GM23338 (cell line): ENCODE data around the gene TMEM255B. TPM values are rescaled to one million over a fixed set of nuclear protein-coding genes. Genes with fewer than 3 reads are reported as not detected.

Source experiments
- ATAC-seq: fragments of 200-7000 bp; cut with Tn5 transposase; 3 replicates; pipeline ENCODE4 v1.9.1; 2020
- DNase-seq: peaks from one replicate; pipeline ENCODE4 v3.0.0-alpha.2; 2015; ENCODE audit warnings: low spot score
- H2AFZ ChIP-seq: fragments of 200-600 bp; sonication (generic); 2 replicates; pipeline ENCODE4 v1.8.0; 2016; ENCODE audit warnings: antibody characterized with exemption, mild to moderate bottlenecking, moderate library complexity
- H3F3A ChIP-seq: fragments of 200-600 bp; sonication (generic); replicated peaks from 2 replicates; pipeline ENCODE4 v1.8.0; 2017; ENCODE audit warnings: antibody characterized with exemption, mixed run types, low read depth
- H3K27ac ChIP-seq: fragments of 200-600 bp; sonication (generic); 2 replicates; pipeline ENCODE4 v1.6.1; 2016; ENCODE audit warnings: low read depth
- H3K27me3 ChIP-seq: fragments of 200-600 bp; sonication (generic); 2 replicates; pipeline ENCODE4 v1.8.0; 2016; ENCODE audit warnings: mild to moderate bottlenecking, mixed run types, moderate library complexity; ENCODE audit not compliant: insufficient read depth
- H3K36me3 ChIP-seq: fragments of 200-600 bp; sonication (generic); 2 replicates; pipeline ENCODE4 v1.8.0; 2016; ENCODE audit warnings: mild to moderate bottlenecking; ENCODE audit not compliant: insufficient read depth
- H3K4me1 ChIP-seq: fragments of 200-600 bp; sonication (generic); 2 replicates; pipeline ENCODE4 v1.8.0; 2016; ENCODE audit warnings: mild to moderate bottlenecking, moderate library complexity; ENCODE audit not compliant: insufficient read depth
- H3K4me2 ChIP-seq: fragments of 200-600 bp; sonication (generic); 2 replicates; pipeline ENCODE4 v1.7.1; 2017; ENCODE audit warnings: mixed run types
- H3K4me3 ChIP-seq: fragments of 200-600 bp; sonication (generic); 2 replicates; pipeline ENCODE4 v1.6.1; 2016; ENCODE audit warnings: mixed run types
- H3K79me2 ChIP-seq: fragments of 200-600 bp; sonication (generic); replicated peaks from 2 replicates; pipeline ENCODE4 v1.8.0; 2017; ENCODE audit warnings: mild to moderate bottlenecking; ENCODE audit not compliant: insufficient read depth
- H3K9me2 ChIP-seq: fragments of 200-600 bp; sonication (generic); 2 replicates; pipeline ENCODE4 v1.8.0; 2017; ENCODE audit not compliant: insufficient read depth
- H4K20me1 ChIP-seq: fragments of 200-600 bp; sonication (generic); replicated peaks from 2 replicates; pipeline ENCODE4 v1.8.0; 2017; ENCODE audit warnings: mild to moderate bottlenecking; ENCODE audit not compliant: insufficient read depth
- H3K27ac Mint-ChIP-seq: 2 replicates; pipeline ENCODE4 v1.8.0; 2020; ENCODE audit warnings: inconsistent platforms, mild to moderate bottlenecking, moderate library complexity, mixed read lengths
- H3K27me3 Mint-ChIP-seq: 3 replicates; pipeline ENCODE4 v1.8.0; 2022; ENCODE audit warnings: low read depth, mild to moderate bottlenecking, moderate library complexity, mixed read lengths, inconsistent platforms; ENCODE audit not compliant: insufficient read depth, poor library complexity
- H3K36me3 Mint-ChIP-seq: 3 replicates; pipeline ENCODE4 v1.8.0; 2021; ENCODE audit warnings: low read depth, mild to moderate bottlenecking, inconsistent platforms, moderate library complexity, mixed read lengths
- H3K4me1 Mint-ChIP-seq: 3 replicates; pipeline ENCODE4 v1.8.0; 2020; ENCODE audit warnings: mild to moderate bottlenecking, inconsistent platforms, mixed read lengths
- H3K4me3 Mint-ChIP-seq: 3 replicates; pipeline ENCODE4 v1.8.0; 2021; ENCODE audit warnings: moderate library complexity, mild to moderate bottlenecking, inconsistent platforms, mixed read lengths
- H3K9me3 Mint-ChIP-seq: 3 replicates; pipeline ENCODE4 v1.8.0; 2020; ENCODE audit warnings: moderate library complexity, mild to moderate bottlenecking, inconsistent platforms, mixed read lengths
- CREB1 ChIP-seq: fragments of 250-450 bp; sonication (Bioruptor Pico); IDR thresholded peaks from 2 replicates; pipeline ENCODE4 v1.5.0; 2020; ENCODE audit warnings: low read depth, mild to moderate bottlenecking, moderate library complexity
- NANOG ChIP-seq: IDR thresholded peaks from 2 replicates; pipeline ENCODE4 v1.6.1; 2016; ENCODE audit warnings: antibody characterized with exemption, borderline replicate concordance
- POLR2AphosphoS5 ChIP-seq: IDR thresholded peaks from 2 replicates; pipeline ENCODE4 v1.6.1; 2016; ENCODE audit warnings: antibody characterized with exemption, low read depth
- STAT1 ChIP-seq: IDR thresholded peaks from one replicate; pipeline ENCODE4 v1.6.1; 2016; ENCODE audit warnings: antibody characterized with exemption; ENCODE audit not compliant: unreplicated experiment
- ZNF114 ChIP-seq: fragments of 250-450 bp; sonication (Bioruptor Pico); IDR thresholded peaks from 2 replicates; pipeline ENCODE4 v1.5.0; 2020; ENCODE audit warnings: mild to moderate bottlenecking, moderate library complexity
- ZNF331 ChIP-seq: fragments of 250-450 bp; sonication (Bioruptor Pico); IDR thresholded peaks from 2 replicates; pipeline ENCODE4 v1.5.0; 2020; ENCODE audit warnings: low read depth, mild to moderate bottlenecking, moderate library complexity
- polyA plus RNA-seq: library from polyadenylated mRNA; unstranded; fragments of >200 nt; fragmentation: Nextera tagmentation; extraction: Ambion mirVana; gene quantifications from 2 replicates; pipeline ENCODE4 v1.2.1, GENCODE V29; 2016
- total RNA-seq: library from RNA; depleted of rRNA; stranded (reverse); fragments of >200 nt; shearing (Covaris generic); gene quantifications from 2 replicates; pipeline ENCODE4 v1.2.3, GENCODE V29; 2014
- TF ChIP-seq, protein P1 (sequence below): fragments of 250-450 bp; sonication (Bioruptor Pico); IDR thresholded peaks from 2 replicates; pipeline ENCODE4 v1.5.0; 2020; ENCODE audit warnings: mild to moderate bottlenecking, moderate library complexity
- TF ChIP-seq, protein P2 (sequence below): IDR thresholded peaks from 2 replicates; pipeline ENCODE4 v1.6.1; 2016; ENCODE audit warnings: antibody characterized with exemption

The TMEM255B gene
- total and polyA plus RNA-seq, 2 experiments from 2014 or later, result 0.69 to 4.4 TPM

DNA sequence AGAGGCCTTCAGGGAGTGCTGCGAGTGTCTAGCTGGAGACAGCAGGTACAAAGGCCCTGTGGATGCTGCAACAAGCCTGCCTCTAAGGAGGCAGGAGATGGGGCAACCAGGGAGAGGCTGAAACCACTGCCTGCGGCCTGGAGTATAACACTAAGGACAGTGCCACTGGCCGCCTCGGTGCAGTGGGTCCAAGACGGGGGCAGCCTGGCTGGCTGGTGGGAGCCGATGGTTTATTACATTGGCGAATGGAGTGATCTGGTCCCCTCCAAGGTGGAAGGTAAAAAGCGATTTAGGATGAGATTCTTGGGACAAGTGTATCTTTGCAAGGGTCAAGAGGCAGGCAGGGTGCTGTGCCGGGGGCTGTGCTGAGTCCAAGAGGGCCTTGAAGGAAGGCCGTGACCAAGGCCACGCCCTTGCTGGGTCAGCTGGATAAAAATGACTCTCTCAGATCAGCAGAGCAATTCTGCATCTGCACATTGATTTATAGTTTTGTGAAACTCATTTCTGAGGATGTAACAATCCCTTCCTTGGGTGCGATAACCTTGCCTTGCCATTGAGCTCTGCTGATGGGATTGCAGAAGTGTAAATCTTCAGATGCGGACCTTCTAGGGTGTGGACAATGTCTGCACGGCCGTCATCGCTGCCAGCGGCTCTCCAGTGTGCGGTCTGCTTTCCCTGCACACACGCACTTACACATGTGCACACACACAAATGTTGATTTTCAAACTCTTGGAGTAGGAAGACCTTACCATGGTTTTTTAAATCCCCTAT is 6.0 kb downstream of the TMEM255B start (continued):
- TF ChIP-seq, protein P1, sequence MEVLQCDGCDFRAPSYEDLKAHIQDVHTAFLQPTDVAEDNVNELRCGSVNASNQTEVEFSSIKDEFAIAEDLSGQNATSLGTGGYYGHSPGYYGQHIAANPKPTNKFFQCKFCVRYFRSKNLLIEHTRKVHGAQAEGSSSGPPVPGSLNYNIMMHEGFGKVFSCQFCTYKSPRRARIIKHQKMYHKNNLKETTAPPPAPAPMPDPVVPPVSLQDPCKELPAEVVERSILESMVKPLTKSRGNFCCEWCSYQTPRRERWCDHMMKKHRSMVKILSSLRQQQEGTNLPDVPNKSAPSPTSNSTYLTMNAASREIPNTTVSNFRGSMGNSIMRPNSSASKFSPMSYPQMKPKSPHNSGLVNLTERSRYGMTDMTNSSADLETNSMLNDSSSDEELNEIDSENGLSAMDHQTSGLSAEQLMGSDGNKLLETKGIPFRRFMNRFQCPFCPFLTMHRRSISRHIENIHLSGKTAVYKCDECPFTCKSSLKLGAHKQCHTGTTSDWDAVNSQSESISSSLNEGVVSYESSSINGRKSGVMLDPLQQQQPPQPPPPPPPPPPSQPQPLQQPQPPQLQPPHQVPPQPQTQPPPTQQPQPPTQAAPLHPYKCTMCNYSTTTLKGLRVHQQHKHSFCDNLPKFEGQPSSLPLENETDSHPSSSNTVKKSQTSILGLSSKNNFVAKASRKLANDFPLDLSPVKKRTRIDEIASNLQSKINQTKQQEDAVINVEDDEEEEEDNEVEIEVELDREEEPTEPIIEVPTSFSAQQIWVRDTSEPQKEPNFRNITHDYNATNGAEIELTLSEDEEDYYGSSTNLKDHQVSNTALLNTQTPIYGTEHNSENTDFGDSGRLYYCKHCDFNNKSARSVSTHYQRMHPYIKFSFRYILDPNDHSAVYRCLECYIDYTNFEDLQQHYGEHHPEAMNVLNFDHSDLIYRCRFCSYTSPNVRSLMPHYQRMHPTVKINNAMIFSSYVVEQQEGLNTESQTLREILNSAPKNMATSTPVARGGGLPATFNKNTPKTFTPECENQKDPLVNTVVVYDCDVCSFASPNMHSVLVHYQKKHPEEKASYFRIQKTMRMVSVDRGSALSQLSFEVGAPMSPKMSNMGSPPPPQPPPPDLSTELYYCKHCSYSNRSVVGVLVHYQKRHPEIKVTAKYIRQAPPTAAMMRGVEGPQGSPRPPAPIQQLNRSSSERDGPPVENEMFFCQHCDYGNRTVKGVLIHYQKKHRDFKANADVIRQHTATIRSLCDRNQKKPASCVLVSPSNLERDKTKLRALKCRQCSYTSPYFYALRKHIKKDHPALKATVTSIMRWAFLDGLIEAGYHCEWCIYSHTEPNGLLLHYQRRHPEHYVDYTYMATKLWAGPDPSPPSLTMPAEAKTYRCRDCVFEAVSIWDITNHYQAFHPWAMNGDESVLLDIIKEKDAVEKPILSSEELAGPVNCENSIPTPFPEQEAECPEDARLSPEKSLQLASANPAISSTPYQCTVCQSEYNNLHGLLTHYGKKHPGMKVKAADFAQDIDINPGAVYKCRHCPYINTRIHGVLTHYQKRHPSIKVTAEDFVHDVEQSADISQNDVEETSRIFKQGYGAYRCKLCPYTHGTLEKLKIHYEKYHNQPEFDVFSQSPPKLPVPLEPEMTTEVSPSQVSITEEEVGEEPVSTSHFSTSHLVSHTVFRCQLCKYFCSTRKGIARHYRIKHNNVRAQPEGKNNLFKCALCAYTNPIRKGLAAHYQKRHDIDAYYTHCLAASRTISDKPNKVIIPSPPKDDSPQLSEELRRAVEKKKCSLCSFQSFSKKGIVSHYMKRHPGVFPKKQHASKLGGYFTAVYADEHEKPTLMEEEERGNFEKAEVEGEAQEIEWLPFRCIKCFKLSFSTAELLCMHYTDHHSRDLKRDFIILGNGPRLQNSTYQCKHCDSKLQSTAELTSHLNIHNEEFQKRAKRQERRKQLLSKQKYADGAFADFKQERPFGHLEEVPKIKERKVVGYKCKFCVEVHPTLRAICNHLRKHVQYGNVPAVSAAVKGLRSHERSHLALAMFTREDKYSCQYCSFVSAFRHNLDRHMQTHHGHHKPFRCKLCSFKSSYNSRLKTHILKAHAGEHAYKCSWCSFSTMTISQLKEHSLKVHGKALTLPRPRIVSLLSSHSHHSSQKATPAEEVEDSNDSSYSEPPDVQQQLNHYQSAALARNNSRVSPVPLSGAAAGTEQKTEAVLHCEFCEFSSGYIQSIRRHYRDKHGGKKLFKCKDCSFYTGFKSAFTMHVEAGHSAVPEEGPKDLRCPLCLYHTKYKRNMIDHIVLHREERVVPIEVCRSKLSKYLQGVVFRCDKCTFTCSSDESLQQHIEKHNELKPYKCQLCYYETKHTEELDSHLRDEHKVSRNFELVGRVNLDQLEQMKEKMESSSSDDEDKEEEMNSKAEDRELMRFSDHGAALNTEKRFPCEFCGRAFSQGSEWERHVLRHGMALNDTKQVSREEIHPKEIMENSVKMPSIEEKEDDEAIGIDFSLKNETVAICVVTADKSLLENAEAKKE (CRISPR knock-in tag), result no peak
- no peak for TF ChIP-seq NANOG
- no peak for TF ChIP-seq ZNF114 (CRISPR knock-in tag)
- TF ChIP-seq STAT1, result no peak
- TF ChIP-seq, protein P2, sequence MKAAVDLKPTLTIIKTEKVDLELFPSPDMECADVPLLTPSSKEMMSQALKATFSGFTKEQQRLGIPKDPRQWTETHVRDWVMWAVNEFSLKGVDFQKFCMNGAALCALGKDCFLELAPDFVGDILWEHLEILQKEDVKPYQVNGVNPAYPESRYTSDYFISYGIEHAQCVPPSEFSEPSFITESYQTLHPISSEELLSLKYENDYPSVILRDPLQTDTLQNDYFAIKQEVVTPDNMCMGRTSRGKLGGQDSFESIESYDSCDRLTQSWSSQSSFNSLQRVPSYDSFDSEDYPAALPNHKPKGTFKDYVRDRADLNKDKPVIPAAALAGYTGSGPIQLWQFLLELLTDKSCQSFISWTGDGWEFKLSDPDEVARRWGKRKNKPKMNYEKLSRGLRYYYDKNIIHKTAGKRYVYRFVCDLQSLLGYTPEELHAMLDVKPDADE, result no peak
- no peak for TF ChIP-seq POLR2AphosphoS5
- TF ChIP-seq ZNF331 (CRISPR knock-in tag), result no peak
- TF ChIP-seq CREB1, result no peak

DNA sequence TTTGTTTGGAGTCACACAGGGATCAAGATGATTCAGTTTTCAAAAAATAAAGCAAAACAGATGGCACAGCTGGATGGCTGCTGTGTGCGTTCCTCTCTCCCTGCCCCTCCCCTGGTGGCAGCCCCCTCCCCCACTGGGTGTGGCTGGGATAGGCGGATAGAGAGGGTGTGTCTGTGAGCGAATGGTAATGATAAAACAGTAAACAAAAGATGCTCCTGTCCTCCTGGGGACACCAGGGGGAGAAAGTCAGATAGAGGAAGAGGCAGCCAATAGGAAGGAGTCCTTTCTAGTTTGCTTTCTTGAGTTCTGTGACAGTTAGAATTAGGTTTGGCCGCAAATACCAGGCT is 6.5 kb downstream of the TMEM255B start:
- Histone ChIP-seq H3K9me2 (no peaks in the 10 kb centered on the region), H2AFZ (no peak overlapping the region), H3K79me2 (no peaks in the 10 kb centered on the region), H3K27me3 (peaks cover 13% of the 10 kb centered on the region), H4K20me1 (no peaks in the 10 kb centered on the region), H3K27ac (no peak overlapping the region), H3K4me2 (no peak overlapping the region), H3F3A (no peaks in the 10 kb centered on the region), H3K36me3 (no peaks in the 10 kb centered on the region), H3K4me3 (no peak overlapping the region), H3K4me1 (no peaks in the 10 kb centered on the region)
- Mint-ChIP-seq H3K4me1 (peaks cover 12% of the 10 kb centered on the region), H3K4me3 (no peak overlapping the region), H3K36me3 (no peaks in the 10 kb centered on the region), H3K9me3 (no peaks in the 10 kb centered on the region; the same call in 2 of the 3 replicates), H3K27me3 (peaks cover 9% of the 10 kb centered on the region), H3K27ac (no peak overlapping the region)
- peak; percentile 50 for DNase-seq
- ATAC-seq, result peak; percentile 75
- TF ChIP-seq, protein P1 (CRISPR knock-in tag), result no peak
